ENCODE measurements around the gene VWA3B.

GRCh38 chr2:98241592-98241991 lies 154.6 kb downstream of the VWA3B start:
- TF ChIP-seq, protein P1, sequence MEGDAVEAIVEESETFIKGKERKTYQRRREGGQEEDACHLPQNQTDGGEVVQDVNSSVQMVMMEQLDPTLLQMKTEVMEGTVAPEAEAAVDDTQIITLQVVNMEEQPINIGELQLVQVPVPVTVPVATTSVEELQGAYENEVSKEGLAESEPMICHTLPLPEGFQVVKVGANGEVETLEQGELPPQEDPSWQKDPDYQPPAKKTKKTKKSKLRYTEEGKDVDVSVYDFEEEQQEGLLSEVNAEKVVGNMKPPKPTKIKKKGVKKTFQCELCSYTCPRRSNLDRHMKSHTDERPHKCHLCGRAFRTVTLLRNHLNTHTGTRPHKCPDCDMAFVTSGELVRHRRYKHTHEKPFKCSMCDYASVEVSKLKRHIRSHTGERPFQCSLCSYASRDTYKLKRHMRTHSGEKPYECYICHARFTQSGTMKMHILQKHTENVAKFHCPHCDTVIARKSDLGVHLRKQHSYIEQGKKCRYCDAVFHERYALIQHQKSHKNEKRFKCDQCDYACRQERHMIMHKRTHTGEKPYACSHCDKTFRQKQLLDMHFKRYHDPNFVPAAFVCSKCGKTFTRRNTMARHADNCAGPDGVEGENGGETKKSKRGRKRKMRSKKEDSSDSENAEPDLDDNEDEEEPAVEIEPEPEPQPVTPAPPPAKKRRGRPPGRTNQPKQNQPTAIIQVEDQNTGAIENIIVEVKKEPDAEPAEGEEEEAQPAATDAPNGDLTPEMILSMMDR (conservative IDR thresholded peaks at IDR 0.05; ENCODE audit: low read depth, low read length) = no peak
- no peak for TF ChIP-seq USF2 (IDR thresholded peaks at IDR 0.05; ENCODE audit: low read depth, low read length)
- no peak for TF ChIP-seq POLR2A (IDR thresholded peaks at IDR 0.05; ENCODE audit: low read depth, low read length)
- TF ChIP-seq MAFK (IDR thresholded peaks at IDR 0.05; ENCODE audit: low read depth, low read length) = no peak
- no peak for TF ChIP-seq RFX5 (IDR thresholded peaks at IDR 0.05; ENCODE audit: low read depth, low read length)
- TF ChIP-seq RCOR1 (IDR thresholded peaks at IDR 0.05; ENCODE audit: insufficient replicate concordance, low read length) = no peak
- no peak for TF ChIP-seq MXI1 (IDR thresholded peaks at IDR 0.05; ENCODE audit: borderline replicate concordance, low read depth, low read length)
- no peak for TF ChIP-seq CEBPB (IDR thresholded peaks at IDR 0.05; ENCODE audit: low read depth, low read length)
- no peak for TF ChIP-seq FOS (IDR thresholded peaks at IDR 0.05; ENCODE audit: low read depth, low read length)
- TF ChIP-seq BHLHE40 (IDR thresholded peaks at IDR 0.05; ENCODE audit: low read depth, low read length) = no peak
- TF ChIP-seq ELK1 (IDR thresholded peaks at IDR 0.05; ENCODE audit: borderline replicate concordance, low read depth, low read length) = no peak

All from IMR-90 (cell line).